ENCODE measurements around the gene OR9Q2. TPM values are rescaled to one million over a fixed set of nuclear protein-coding genes. Genes with fewer than 3 reads are reported as not detected.

OR9Q2 gene
- polyA plus RNA-seq, 3 donors, result not detected

Other genes with a start within 250 kb of the OR9Q2 start
- gene OR9Q1, start 165.2 kb upstream of the OR9Q2 start, polyA plus RNA-seq, result under 1 TPM in 1 of 3 donors, not detected in 2; 0.11 TPM
- not detected for gene OR6Q1, start 158.1 kb upstream of the OR9Q2 start, polyA plus RNA-seq
- not detected for gene OR9I1, start 63.5 kb upstream of the OR9Q2 start, polyA plus RNA-seq
- gene OR1S2, start 15.1 kb downstream of the OR9Q2 start, polyA plus RNA-seq, result not detected
- not detected for gene OR1S1, start 23.6 kb downstream of the OR9Q2 start, polyA plus RNA-seq
- under 1 TPM in 1 of 3 donors, not detected in 2; 0.06 TPM for gene OR10Q1, start 39.8 kb downstream of the OR9Q2 start, polyA plus RNA-seq
- gene OR10W1, start 79.2 kb downstream of the OR9Q2 start, polyA plus RNA-seq, result not detected
- not detected for gene OR5B17, start 170.0 kb downstream of the OR9Q2 start, polyA plus RNA-seq
- not detected for gene OR5B3, start 217.8 kb downstream of the OR9Q2 start, polyA plus RNA-seq
- gene OR5B2, start 239.1 kb downstream of the OR9Q2 start, polyA plus RNA-seq, result not detected

Measured in adipose tissue (tissue), 3 donors.